Tibial nerve (tissue), 4 donors: ENCODE results near the gene STAT4. TPM values are rescaled to one million over a fixed set of nuclear protein-coding genes. Genes with fewer than 3 reads are reported as not detected.

Experiments
- DNase-seq, 2 donors: peaks; one replicate each; pipeline ENCODE4 v3.0.0-alpha.2; 2019; ENCODE audit warnings: low spot score in 2 of 2
- H3K27ac ChIP-seq, 4 donors: fragments of 200-600 bp; sonication (generic) in 3 of 4; one replicate each; pipeline ENCODE4 v1.5.1; 2017 to 2019; ENCODE audit warnings: mild to moderate bottlenecking in 1 of 4
- H3K27me3 ChIP-seq, 2 donors: fragments of 200-600 bp; sonication (generic) in 1 of 2; one replicate each; pipeline versions ENCODE4 v1.5.1 to v1.6.0; 2017 to 2019
- H3K36me3 ChIP-seq, 3 donors: fragments of 200-600 bp; sonication (generic); one replicate each; pipeline ENCODE4 v1.5.1; 2018 to 2019
- H3K4me1 ChIP-seq, 4 donors: fragments of 200-600 bp; sonication (generic) in 3 of 4; one replicate each; pipeline ENCODE4 v1.5.1; 2017 to 2019
- H3K4me3 ChIP-seq, 4 donors: fragments of 200-600 bp; sonication (generic) in 3 of 4; one replicate each; pipeline ENCODE4 v1.5.1; 2017 to 2019; ENCODE audit warnings: mild to moderate bottlenecking in 1 of 4, moderate library complexity in 1 of 4
- H3K9me3 ChIP-seq, 4 donors: fragments of 200-600 bp; sonication (generic) in 3 of 4; one replicate each; pipeline ENCODE4 v1.5.1; 2017 to 2019
- CTCF ChIP-seq, 5 experiments: fragments of 200-600 bp in 3 of 5; fragments of 450-650 bp in 2 of 5; sonication (generic) in 3 of 5; IDR thresholded peaks; one replicate each; pipeline ENCODE4 v1.5.1; 2016 to 2019; ENCODE audit warnings: antibody characterized with exemption in 5 of 5, mild to moderate bottlenecking in 3 of 5, moderate library complexity in 2 of 5
- EP300 ChIP-seq, 2 donors: sonication (generic); formaldehyde crosslinking; IDR thresholded peaks; one replicate each; pipeline ENCODE4 v1.6.1; 2017; ENCODE audit warnings: antibody characterized with exemption in 2 of 2, mild to moderate bottlenecking in 1 of 2
- POLR2A ChIP-seq, 2 donors: fragments of 450-650 bp; IDR thresholded peaks; one replicate each; pipeline ENCODE4 v1.6.1; 2017; ENCODE audit warnings: antibody characterized with exemption in 2 of 2, mild to moderate bottlenecking in 2 of 2, moderate library complexity in 2 of 2
- WGBS, 2 donors: methylation state at CpG; one replicate each; pipeline ENCODE4 v1.1.5; 2018; 5-methylcytosine and 5-hydroxymethylcytosine counted together
- total RNA-seq, 4 donors: library from RNA; depleted of rRNA; stranded (reverse); fragments of >200 nt; gene quantifications; one replicate each; pipeline ENCODE4 v1.1.0, GENCODE V29; 2016

Gene STAT4
- total RNA-seq, 4 donors from 2014 or later, result 0.39 to 4.2 (median 2.3) TPM; not detected in 1

- Histone ChIP-seq H3K27ac (peak overlapping the region; percentile 83 to 97 (median 90)), H3K9me3 (no peaks in the 10 kb centered on the region), H3K36me3 (peaks cover 0 to 14% (median 4%) of the 10 kb centered on the region in 3 donors), H3K4me1 (peaks cover 0 to 44% (median 21%) of the 10 kb centered on the region in 4 donors), H3K27me3 (no peaks in the 10 kb centered on the region), H3K4me3 (peak overlapping the region; percentile 77 to 97 (median 92))
- WGBS, 2 donors, result 18 to 21% methylated on average over 14 of the region's 14 CpGs
- no peak for TF ChIP-seq CTCF (IDR thresholded peaks at IDR 0.05)
- no peak for TF ChIP-seq EP300 (IDR thresholded peaks at IDR 0.05)
- TF ChIP-seq POLR2A (IDR thresholded peaks at IDR 0.05), result no peak
- DNase-seq, result no peak
Measured at GRCh38 chr2:191012845-191013681, 137.7 kb downstream of the STAT4 start.

GRCh38 chr2:191012346-191012745 lies 138.4 kb downstream of the STAT4 start:
- no peak for TF ChIP-seq EP300 (IDR thresholded peaks at IDR 0.05)
- no peak for TF ChIP-seq POLR2A (IDR thresholded peaks at IDR 0.05)
- TF ChIP-seq CTCF (IDR thresholded peaks at IDR 0.05), result no peak
- no peaks in the 10 kb centered on the region for H3K9me3 ChIP-seq
- no peak for DNase-seq
- H3K4me3 ChIP-seq, result peak overlapping the region in 2 of 4 donors; percentile 77 to 97
- H3K27me3 ChIP-seq, result no peaks in the 10 kb centered on the region
- peak overlapping the region in 1 of 4 donors; percentile 97 for H3K27ac ChIP-seq
- H3K4me1 ChIP-seq, result peaks cover 0 to 44% (median 21%) of the 10 kb centered on the region in 4 donors
- H3K36me3 ChIP-seq, result peaks cover 0 to 21% (median 4%) of the 10 kb centered on the region in 3 donors
- WGBS, 2 donors, result 78 to 89% methylated on average over 3 of the region's 3 CpGs

- no peak for TF ChIP-seq EP300 (IDR thresholded peaks at IDR 0.05)
- no peak for TF ChIP-seq CTCF (IDR thresholded peaks at IDR 0.05)
- TF ChIP-seq POLR2A (IDR thresholded peaks at IDR 0.05), result no peak
- H3K4me3 ChIP-seq, result no peak overlapping the region
- no peak for DNase-seq
- H3K4me1 ChIP-seq, result peaks cover 0 to 44% (median 21%) of the 10 kb centered on the region in 4 donors
- H3K27ac ChIP-seq, result no peak overlapping the region
- H3K9me3 ChIP-seq, result no peaks in the 10 kb centered on the region
- no peaks in the 10 kb centered on the region for H3K27me3 ChIP-seq
- peaks cover 0 to 32% (median 8%) of the 10 kb centered on the region in 3 donors for H3K36me3 ChIP-seq
- 80 to 84% methylated on average over 14 of the region's 14 CpGs for WGBS, 2 donors
Measured at GRCh38 chr2:191010887-191011885, 139.6 kb downstream of the STAT4 start.

GRCh38 chr2:191009541-191010374 lies 141.0 kb downstream of the STAT4 start:
- Histone ChIP-seq H3K4me3 (no peak overlapping the region), H3K27me3 (no peaks in the 10 kb centered on the region), H3K36me3 (peaks cover 0 to 47% (median 13%) of the 10 kb centered on the region in 3 donors), H3K27ac (no peak overlapping the region), H3K9me3 (no peaks in the 10 kb centered on the region), H3K4me1 (peaks cover 0 to 41% (median 19%) of the 10 kb centered on the region in 4 donors)
- no peak for DNase-seq
- WGBS, 2 donors, result 95 to 97% methylated on average over 4 of the region's 4 CpGs
- TF ChIP-seq EP300 (IDR thresholded peaks at IDR 0.05) (no peak), CTCF (IDR thresholded peaks at IDR 0.05) (no peak), POLR2A (IDR thresholded peaks at IDR 0.05) (no peak)
